NCI-H226 (cell line): Measurements from ENCODE around the gene GBX1.

Source experiments
- DNase-seq: peaks from one replicate; pipeline ENCODE4 v3.0.0-alpha.2; 2015

GBX1 gene

GRCh38 chr7:151172273-151173141, 5.0 kb upstream of the GBX1 start:
- DNase-seq: peak; percentile 34

- no peak for DNase-seq
These were observed 1.3 kb upstream of the GBX1 start for GRCh38 chr7:151168787-151169162.

- no peak for DNase-seq
These were observed 701 bp upstream of the GBX1 start for GRCh38 chr7:151168003-151168786.

- DNase-seq: no peak
These were observed 781 bp downstream of the GBX1 start for GRCh38 chr7:151166629-151167196.

- no peak for DNase-seq
These were observed 5.7 kb downstream of the GBX1 start for GRCh38 chr7:151161757-151162156.

- peak; percentile 25 for DNase-seq
These were observed 9.7 kb downstream of the GBX1 start for GRCh38 chr7:151157645-151158329.

GRCh38 chr7:151152643-151153513, 14.6 kb downstream of the GBX1 start:
- DNase-seq: no peak

GRCh38 chr7:151150388-151150787, 17.1 kb downstream of the GBX1 start:
- no peak for DNase-seq

GRCh38 chr7:151148319-151149259, 18.9 kb downstream of the GBX1 start:
- no peak for DNase-seq

- no peak for DNase-seq
These were observed 20.7 kb downstream of the GBX1 start for GRCh38 chr7:151146761-151147160.

- no peak for DNase-seq
These were observed 23.1 kb downstream of the GBX1 start for GRCh38 chr7:151144387-151144786.

GRCh38 chr7:151143261-151144015, 24.1 kb downstream of the GBX1 start:
- no peak for DNase-seq

GRCh38 chr7:151142686-151143040, 24.8 kb downstream of the GBX1 start:
- no peak for DNase-seq

- DNase-seq: no peak
These were observed 25.4 kb downstream of the GBX1 start for GRCh38 chr7:151141855-151142685.

GRCh38 chr7:151141311-151141854, 26.1 kb downstream of the GBX1 start:
- DNase-seq: no peak

- no peak for DNase-seq
These were observed 26.7 kb downstream of the GBX1 start for GRCh38 chr7:151140826-151141225.

GRCh38 chr7:151139791-151140190, 27.7 kb downstream of the GBX1 start:
- DNase-seq: no peak

GRCh38 chr7:151139071-151139790, 28.3 kb downstream of the GBX1 start:
- DNase-seq: peak; percentile 19
